Effector CD8-positive, alpha-beta T cell (primary cell): ENCODE measurements around the gene MRPL20.
"Not testable (repeated sequence)": the region's sequence is repeated elsewhere in the genome, so short reads cannot be mapped to it uniquely, and the experiment has no call there.

Source experiments
- DNase-seq: peaks from one replicate; lab custom pipeline; 2025; lab: John Stamatoyannopoulos, UW

MRPL20 gene

GRCh38 chr1:1406101-1406820 is 832 bp downstream of the MRPL20 start:
- no peak for DNase-seq

- no peak for DNase-seq
These were observed 3.4 kb downstream of the MRPL20 start for GRCh38 chr1:1403653-1404052.

GRCh38 chr1:1402901-1403392 is 4.1 kb downstream of the MRPL20 start:
- not testable (repeated sequence) for DNase-seq

GRCh38 chr1:1402072-1402900 is 4.8 kb downstream of the MRPL20 start:
- DNase-seq = no peak

GRCh38 chr1:1401457-1402010 is 5.6 kb downstream of the MRPL20 start:
- no peak for DNase-seq

- DNase-seq = no peak
These were observed 6.3 kb downstream of the MRPL20 start for GRCh38 chr1:1400576-1401456.

GRCh38 chr1:1399872-1400575 is 7.1 kb downstream of the MRPL20 start:
- DNase-seq = no peak

- peak; percentile 98 for DNase-seq
These were observed 7.8 kb downstream of the MRPL20 start, which contains the start of gene CCNL2 for GRCh38 chr1:1399187-1399871. Gene CCNL2 (minus strand): TSS chr1:1399335. CDS start chr1:1399306, 29 bp downstream.

- DNase-seq = no peak
These were observed 8.4 kb downstream of the MRPL20 start for GRCh38 chr1:1398677-1399186.

GRCh38 chr1:1397839-1398523 is 9.1 kb downstream of the MRPL20 start:
- DNase-seq = no peak

GRCh38 chr1:1395166-1395565 is 11.9 kb downstream of the MRPL20 start:
- DNase-seq = no peak

GRCh38 chr1:1394116-1394515 is 13.0 kb downstream of the MRPL20 start:
- no peak for DNase-seq

- no peak for DNase-seq
These were observed 13.7 kb downstream of the MRPL20 start for GRCh38 chr1:1393428-1393827.

GRCh38 chr1:1393014-1393413 is 14.1 kb downstream of the MRPL20 start:
- no peak for DNase-seq

- DNase-seq = no peak
These were observed 15.9 kb downstream of the MRPL20 start for GRCh38 chr1:1391225-1391624.

GRCh38 chr1:1390675-1391074 is 16.4 kb downstream of the MRPL20 start:
- DNase-seq = no peak

GRCh38 chr1:1388078-1388472 is 19.0 kb downstream of the MRPL20 start:
- no peak for DNase-seq

GRCh38 chr1:1387098-1388077 is 19.7 kb downstream of the MRPL20 start:
- DNase-seq = no peak
